Measurements from ENCODE around the gene C20orf173.
A peak's percentile ranks its signal among the peaks of the same experiment; 100 is the strongest.
"Not testable (repeated sequence)": the region's sequence is repeated elsewhere in the genome, so short reads cannot be mapped to it uniquely, and the experiment has no call there.

Gene C20orf173

GRCh38 chr20:35544941-35545340, 15.5 kb upstream of the C20orf173 start:
- DNase-seq, result not testable (repeated sequence)

- DNase-seq, result no peak
These were observed 15.0 kb upstream of the C20orf173 start for GRCh38 chr20:35544436-35544835.

GRCh38 chr20:35542990-35543389, 13.5 kb upstream of the C20orf173 start:
- DNase-seq, result no peak

- peak; percentile 97 for DNase-seq
These were observed 12.6 kb upstream of the C20orf173 start, which contains the start of gene ERGIC3 for GRCh38 chr20:35541783-35542662. Gene ERGIC3 (plus strand): TSS chr20:35542078. CDS start chr20:35542098, 20 bp downstream.

DNA sequence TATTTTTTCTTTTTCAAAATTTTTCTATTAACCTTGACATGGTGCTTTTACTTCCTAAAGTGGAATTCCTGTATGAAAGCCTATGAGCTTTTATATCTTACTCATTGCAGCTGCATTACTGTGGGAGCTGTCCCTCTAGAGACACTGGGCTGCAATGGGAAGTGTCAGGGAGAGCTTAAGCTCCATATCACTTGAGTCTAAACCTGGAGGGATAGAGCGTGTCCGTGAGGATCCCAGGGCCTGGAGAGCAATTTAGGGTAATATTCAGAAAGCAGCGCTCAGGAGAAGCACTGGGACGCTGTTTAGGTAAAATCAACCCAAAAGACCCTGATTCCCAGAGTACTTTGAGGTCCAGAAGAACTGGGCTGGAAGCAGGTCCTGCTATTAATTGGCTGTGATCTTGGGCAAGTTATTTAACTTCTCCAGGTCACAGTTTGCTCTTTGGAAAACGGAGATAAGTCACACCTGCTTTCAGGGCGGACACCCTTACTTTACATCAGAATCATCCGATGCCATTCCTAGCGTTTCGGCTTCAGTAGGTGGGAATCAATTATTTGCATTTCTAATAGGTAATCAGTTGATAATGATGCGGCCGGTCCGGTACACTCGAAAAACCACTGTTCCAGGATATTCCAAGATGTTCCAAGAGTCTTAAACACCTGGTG, 11.8 kb upstream of the C20orf173 start:
- no peak for DNase-seq

DNA sequence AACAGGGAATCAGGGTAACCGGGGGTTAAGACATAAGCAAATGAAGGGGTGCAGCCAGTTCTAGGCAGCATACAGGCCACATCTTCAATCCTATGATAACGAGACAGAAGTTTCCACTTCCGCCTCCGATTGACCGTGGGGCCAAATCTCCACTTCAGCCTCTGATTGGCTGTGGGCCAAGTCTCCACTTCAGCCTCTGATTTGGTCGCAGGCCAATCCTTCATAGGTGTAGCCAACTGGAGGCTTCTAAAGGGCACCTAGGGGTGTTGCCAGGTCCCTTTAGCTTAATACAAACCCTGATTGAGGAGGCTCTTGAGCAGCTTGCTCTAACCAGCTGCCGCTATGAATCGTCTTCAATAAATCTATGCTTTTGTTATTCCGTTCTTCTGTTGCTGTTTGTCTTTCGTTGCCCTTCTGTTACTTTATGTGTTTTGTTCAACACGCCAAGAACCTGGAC, 10.3 kb upstream of the C20orf173 start:
- DNase-seq, result no peak

GRCh38 chr20:35527122-35527769, 2.2 kb downstream of the C20orf173 start:
- no peak for DNase-seq

- DNase-seq, result no peak
These were observed 3.8 kb downstream of the C20orf173 start for GRCh38 chr20:35525639-35526038.

DNA sequence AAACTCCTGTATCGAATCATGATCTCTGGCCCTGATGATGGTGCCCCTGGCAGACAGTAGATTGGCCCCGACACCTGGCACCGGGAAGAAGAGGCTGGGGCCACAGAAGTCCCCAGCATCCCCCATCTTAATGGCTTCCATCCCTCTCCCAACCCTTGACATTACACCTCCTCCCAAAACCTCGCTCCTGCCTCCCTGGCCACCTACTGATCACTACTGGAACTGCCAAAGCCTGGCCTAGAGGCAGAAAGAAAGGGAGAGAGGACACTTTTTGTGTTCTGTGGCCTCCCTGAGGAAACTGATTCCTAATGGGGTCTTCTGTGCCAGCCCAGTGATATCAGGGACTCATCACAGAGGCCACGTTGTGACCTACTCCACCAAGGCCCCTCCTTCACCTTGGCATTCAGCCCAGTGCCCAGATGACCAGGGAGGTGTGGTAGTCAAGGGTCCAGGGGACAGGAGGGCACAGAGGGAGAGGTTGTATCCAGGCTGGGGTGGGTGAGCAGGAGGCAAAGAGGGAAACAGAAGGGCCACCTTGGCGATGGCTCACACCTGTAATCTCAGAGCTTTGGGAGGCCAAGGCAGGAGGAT, 6.1 kb downstream of the C20orf173 start:
- peak; percentile 29 for DNase-seq

GRCh38 chr20:35518955-35519354, 10.5 kb downstream of the C20orf173 start:
- no peak for DNase-seq

- DNase-seq, result not testable (repeated sequence)
These were observed 11.7 kb downstream of the C20orf173 start for GRCh38 chr20:35517767-35518166.

GRCh38 chr20:35517125-35517524, 12.3 kb downstream of the C20orf173 start:
- no peak for DNase-seq

DNA sequence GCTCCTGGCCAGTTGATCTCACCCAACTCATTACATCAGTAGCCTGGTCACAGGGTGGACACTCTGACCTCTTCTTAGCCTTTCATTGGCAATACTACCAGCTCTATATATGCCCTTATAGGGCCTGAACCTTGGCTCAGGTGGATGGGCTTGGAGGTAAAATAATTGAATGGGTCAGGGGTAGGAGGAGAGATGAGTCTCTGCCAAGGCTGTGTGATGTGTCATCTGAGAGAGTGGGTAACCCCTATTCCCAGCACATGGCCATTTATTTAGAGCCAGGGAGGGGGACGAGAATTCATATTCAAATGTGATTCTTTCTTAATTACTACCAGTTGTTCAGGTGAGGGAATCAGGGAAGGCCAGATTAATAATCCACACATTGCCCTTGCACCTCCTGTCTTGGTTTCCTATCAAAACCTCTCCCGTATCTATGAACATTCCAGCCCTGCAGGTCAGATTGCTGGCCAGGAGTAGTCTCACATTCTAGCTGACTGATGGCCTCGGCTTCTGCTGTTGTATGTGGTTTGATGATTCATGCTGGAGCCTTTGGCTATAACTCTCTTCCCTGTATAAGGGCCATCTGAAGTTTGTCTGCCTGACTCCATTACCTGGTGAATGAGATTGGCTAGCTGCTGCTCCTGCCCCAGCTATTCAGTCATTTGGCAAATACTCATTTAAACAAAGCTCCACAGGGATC, 13.4 kb downstream of the C20orf173 start:
- no peak for DNase-seq

DNA sequence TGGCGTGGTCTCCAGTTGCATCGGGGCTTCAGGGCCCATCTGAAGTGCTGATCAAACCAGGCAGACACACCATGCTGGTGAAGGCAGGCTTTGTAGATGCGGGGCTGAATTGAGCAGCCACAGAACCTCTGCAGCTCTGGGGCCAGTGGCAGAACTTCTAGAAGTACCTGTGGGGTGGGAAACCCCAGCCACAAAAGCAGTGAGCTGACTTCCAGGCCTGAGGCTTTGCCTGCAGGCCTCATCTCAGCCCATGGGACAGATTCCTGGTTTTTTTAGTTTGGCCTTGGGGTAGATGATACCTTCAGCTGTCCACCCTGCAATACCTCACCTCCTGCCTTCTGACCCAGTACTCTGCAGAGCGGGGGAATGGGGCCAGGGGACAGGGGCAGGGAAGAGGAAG, 14.1 kb downstream of the C20orf173 start:
- DNase-seq, result no peak

- no peak for DNase-seq
These were observed 15.0 kb downstream of the C20orf173 start for GRCh38 chr20:35514371-35514932.

GRCh38 chr20:35511814-35512420, 17.5 kb downstream of the C20orf173 start:
- no peak for DNase-seq

DNA sequence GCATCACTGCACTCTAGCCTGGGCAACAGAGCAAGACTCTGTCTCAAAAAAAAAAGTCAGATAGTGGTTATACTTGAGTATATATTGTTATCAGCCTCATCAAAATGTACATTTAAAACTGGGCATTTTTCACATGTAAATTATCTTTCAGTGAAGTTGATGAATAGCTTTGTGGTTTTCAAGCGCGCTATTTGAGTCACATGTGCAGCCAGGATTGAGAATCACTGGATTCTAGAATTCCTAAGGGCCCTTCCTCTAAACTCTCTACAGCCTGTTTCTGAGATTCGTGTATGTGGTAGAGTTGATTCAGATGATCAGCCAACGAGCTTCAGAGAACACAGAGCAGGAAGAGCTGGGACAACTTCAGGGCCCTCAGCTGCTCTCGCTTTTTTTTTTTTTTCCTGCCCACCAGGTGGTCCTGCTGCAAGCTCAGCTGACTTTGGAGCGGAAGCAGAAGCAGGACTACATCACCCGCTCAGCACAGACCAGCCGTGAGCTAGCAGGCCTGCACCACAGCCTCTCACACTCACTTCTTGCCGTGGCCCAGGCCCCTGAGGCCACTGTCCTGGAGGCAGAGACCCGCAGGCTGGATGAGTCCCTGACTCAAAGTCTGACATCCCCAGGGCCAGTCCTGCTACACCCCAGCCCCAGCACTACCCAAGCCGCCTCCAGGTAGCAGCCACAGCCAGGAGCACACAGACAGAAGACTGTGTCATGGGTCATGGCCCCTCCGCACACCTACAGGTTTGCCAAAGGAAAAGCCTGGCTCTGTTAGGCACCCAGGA, 18.3 kb downstream of the C20orf173 start:
- no peak for DNase-seq

- DNase-seq, result no peak
These were observed 20.8 kb downstream of the C20orf173 start for GRCh38 chr20:35508493-35509218.

DNA sequence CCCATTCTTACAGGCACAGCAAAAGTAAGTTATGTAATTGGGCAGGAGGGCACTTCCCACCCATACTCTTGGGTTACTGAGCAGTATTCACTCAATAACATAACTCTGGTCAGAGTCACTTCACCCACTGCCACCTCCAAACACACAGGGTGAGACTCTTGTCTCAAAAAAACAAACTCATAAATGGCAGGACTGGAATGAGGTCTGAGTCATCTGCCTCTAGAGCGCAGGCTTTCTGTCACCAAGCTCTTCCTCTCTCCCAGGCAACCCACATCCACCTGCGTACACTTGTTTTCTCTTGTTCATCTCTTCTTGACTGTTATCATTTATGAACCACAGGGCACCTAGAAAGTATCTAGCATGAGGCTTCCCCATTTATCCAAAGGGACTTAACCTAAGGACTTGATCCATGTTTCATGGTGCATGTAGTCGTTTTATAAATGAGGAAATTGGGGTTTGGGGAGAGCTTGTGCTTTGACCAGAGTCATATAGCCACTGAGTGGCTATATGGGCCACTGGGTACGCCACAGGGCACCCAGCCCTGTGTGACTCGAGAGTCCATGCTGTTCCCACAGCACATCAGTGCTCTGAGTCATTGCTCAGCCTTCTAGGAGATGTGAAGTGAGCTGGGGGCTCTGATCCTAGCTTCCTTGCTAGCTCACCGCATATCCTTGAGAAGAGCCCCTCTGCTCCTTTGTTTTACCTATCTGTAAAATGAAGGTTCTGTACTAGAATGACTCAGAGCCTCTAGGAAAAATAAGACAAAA, 22.4 kb downstream of the C20orf173 start:
- DNase-seq, result no peak

Measured in activated T-cell treated with anti-CD3 and anti-CD28 coated beads, Interleukin-2, amount 50 U/mL, for 1 hour (primary cell).